Measurements from ENCODE around the gene ROBO1. TPM values are rescaled to one million over a fixed set of nuclear protein-coding genes. Genes with fewer than 3 reads are reported as not detected.
"Not testable (repeated sequence)": the region's sequence is repeated elsewhere in the genome, so short reads cannot be mapped to it uniquely, and the experiment has no call there.

ROBO1 gene
- total RNA-seq, 1 donor from 2014 or later = 66.5 TPM

GRCh38 chr3:78687520-78687919 is 1080.3 kb downstream of the ROBO1 start:
- no peaks in the 10 kb centered on the region for H3K27me3 ChIP-seq
- intact Hi-C loops (cut with DNase I) = no loop called here

GRCh38 chr3:78683284-78683683 is 1084.5 kb downstream of the ROBO1 start:
- TF ChIP-seq CTCF (IDR thresholded peaks at IDR 0.05) (no peak), POLR2A (IDR thresholded peaks at IDR 0.05) (no peak), POLR2AphosphoS5 (IDR thresholded peaks at IDR 0.05; ENCODE audit: insufficient read depth in 1 of 2, low read depth in 1 of 2) (no peak)

More at GRCh38 chr3:78687520-78687919, 1080.3 kb downstream of the ROBO1 start:
- no peak overlapping the region for H3K4me3 ChIP-seq
- no peaks in the 10 kb centered on the region for H3K9me3 ChIP-seq
- H3K27ac ChIP-seq = no peak overlapping the region
- TF ChIP-seq POLR2A (IDR thresholded peaks at IDR 0.05) = no peak
- TF ChIP-seq POLR2AphosphoS5 (IDR thresholded peaks at IDR 0.05; ENCODE audit: insufficient read depth in 1 of 2, low read depth in 1 of 2) = no peak
- TF ChIP-seq CTCF (IDR thresholded peaks at IDR 0.05) = no peak
- no peaks in the 10 kb centered on the region for H3K4me1 ChIP-seq
- DNase-seq (ENCODE audit: extremely low spot score in 2 of 2) = no peak
- H3K36me3 ChIP-seq = no peaks in the 10 kb centered on the region

GRCh38 chr3:78675119-78675805 is 1092.5 kb downstream of the ROBO1 start:
- DNase-seq (ENCODE audit: extremely low spot score in 2 of 2); intact Hi-C loops (cut with DNase I); H3K4me3 ChIP-seq; H3K9me3 ChIP-seq; H3K36me3 ChIP-seq; H3K27me3 ChIP-seq; H3K4me1 ChIP-seq; H3K27ac ChIP-seq: not testable (repeated sequence)

More at GRCh38 chr3:78683284-78683683, 1084.5 kb downstream of the ROBO1 start:
- Histone ChIP-seq H3K27ac (no peak overlapping the region), H3K36me3 (peaks cover 0 to 8% of the 10 kb centered on the region in 2 donors), H3K4me3 (no peak overlapping the region), H3K9me3 (no peaks in the 10 kb centered on the region), H3K27me3 (no peaks in the 10 kb centered on the region), H3K4me1 (no peaks in the 10 kb centered on the region)
- DNase-seq (ENCODE audit: extremely low spot score in 2 of 2) = no peak
- intact Hi-C loops (cut with DNase I) = no loop called here

- H3K36me3 ChIP-seq = no peaks in the 10 kb centered on the region
- TF ChIP-seq POLR2AphosphoS5 (IDR thresholded peaks at IDR 0.05; ENCODE audit: insufficient read depth in 1 of 2, low read depth in 1 of 2) = no peak
- no peak for TF ChIP-seq CTCF (IDR thresholded peaks at IDR 0.05)
- no peak for TF ChIP-seq POLR2A (IDR thresholded peaks at IDR 0.05)
- no peak overlapping the region for H3K27ac ChIP-seq
- H3K27me3 ChIP-seq = no peaks in the 10 kb centered on the region
- no peaks in the 10 kb centered on the region for H3K9me3 ChIP-seq
- peaks cover 9% of the 10 kb centered on the region for H3K4me1 ChIP-seq
- no peak overlapping the region for H3K4me3 ChIP-seq
- no peak for DNase-seq (ENCODE audit: extremely low spot score in 2 of 2)
- intact Hi-C loops (cut with DNase I) = no loop called here
These were observed 1097.1 kb downstream of the ROBO1 start for GRCh38 chr3:78670746-78671145.

- no peak overlapping the region for H3K4me3 ChIP-seq
- TF ChIP-seq POLR2A (IDR thresholded peaks at IDR 0.05) (no peak), CTCF (IDR thresholded peaks at IDR 0.05) (no peak), POLR2AphosphoS5 (IDR thresholded peaks at IDR 0.05; ENCODE audit: insufficient read depth in 1 of 2, low read depth in 1 of 2) (no peak)
- H3K27me3 ChIP-seq = no peaks in the 10 kb centered on the region
- H3K36me3 ChIP-seq = no peaks in the 10 kb centered on the region
- peaks cover 16% of the 10 kb centered on the region for H3K4me1 ChIP-seq
- H3K9me3 ChIP-seq = no peaks in the 10 kb centered on the region
- DNase-seq (ENCODE audit: extremely low spot score in 2 of 2) = no peak
- H3K27ac ChIP-seq = no peak overlapping the region
- intact Hi-C loops (cut with DNase I) = no loop called here
These were observed 1097.7 kb downstream of the ROBO1 start for GRCh38 chr3:78670094-78670493.

Data from vagina (tissue), 2 donors.